NCI-H2107 treated with DMSO at 0.1 percent for 48 hours (cell line): ENCODE data around the gene ZBTB7C.

Experiments used
- DNase-seq: peaks from one replicate; lab custom pipeline; 2025; ENCODE audit not compliant: unreplicated experiment; lab: John Stamatoyannopoulos, UW

Gene ZBTB7C

DNA sequence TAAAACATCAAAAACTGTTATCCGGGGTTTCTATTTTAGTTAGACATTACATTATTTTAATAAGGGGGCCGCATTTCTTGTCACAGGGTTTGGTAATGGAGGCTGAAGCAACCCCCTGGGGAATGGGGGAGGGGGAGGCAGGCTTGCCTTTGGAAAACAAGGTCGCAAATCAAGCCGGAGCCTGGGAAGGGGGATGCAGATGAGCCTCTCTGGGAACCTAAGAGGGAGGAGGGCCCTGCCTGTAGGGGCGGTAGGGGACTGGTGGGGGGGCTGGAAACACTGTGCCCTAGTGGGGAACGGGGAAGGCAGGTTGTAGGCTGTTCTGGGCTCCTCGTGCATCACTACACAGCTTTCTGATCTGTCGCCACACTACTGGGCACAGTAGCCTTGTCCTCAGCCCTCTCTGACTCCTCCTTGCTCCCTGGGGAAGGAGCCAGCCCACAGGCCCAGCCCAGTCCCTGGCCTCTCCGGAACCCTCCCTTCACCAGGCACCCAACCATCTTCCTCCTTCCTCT, 308.5 kb downstream of the ZBTB7C start:
- DNase-seq, result no peak

DNA sequence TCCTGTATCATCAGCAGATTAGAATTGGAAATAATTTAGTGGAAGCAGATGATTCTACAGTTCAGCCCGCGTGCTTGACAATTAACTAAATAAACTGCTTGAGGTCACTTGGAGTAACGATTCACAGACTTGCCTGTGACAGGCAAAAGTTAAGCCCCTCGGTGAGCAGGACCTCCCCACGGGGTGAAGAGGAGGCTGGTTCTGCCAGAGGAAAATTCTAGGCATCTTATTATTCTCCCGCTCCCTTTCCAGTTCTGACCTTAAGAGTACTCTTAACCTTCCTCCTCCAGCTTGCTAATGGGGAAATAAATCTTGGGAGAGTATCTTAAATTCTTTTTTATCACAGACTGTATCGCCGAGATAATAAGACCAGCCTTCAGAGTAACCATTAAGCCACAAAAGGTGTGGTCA, 309.0 kb downstream of the ZBTB7C start:
- no peak for DNase-seq

DNA sequence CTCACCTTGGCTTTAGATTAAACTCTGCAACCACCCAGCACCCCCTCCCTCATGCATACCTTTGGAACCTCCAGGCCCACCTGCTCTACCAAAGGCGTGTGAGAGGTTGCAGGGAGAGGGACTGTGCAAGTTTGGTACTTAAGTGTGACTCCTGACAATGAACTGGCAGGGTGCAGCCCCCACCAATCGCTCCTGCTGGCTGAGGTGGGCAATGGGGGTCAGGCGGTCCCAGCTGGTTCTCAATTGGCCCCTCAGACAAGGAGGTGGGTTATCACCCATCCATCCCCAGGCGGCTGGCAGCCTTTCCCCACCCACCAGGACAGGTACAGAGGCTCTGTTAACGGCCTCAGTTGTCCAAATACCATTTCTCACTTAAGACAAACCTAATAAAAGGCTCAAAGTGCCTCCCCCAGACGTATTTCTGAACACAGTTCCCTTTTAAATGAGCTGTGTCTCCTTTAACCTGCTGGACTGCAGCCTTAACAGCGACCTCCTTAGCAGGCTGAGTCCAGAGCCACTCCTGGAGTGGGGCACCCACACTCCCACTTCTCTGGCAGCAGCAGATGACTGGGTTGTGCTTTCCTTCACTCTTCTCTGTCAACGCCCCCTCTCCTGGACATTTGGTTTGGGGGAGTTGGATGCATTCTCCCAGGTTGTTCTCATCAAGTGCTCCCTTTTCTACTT, 309.6 kb downstream of the ZBTB7C start:
- no peak for DNase-seq

DNA sequence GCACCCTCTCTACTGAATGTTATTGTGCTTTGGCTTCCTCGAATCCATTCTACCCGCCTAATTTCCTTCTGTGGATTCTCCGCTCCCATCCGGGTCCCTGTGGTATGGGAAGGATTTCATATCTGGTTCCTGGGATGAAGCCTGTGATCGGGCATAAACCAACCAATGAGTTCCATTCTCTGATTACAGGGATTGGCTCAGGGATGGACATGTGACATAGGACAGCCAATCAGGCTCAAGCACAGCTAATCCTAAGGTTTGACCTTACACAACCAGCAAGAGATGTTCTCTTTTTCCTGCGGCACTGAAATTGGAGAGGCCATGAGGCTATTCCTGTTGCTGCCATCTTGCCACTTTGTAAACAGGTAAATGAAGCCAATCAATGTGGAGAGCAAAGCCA, 310.6 kb downstream of the ZBTB7C start:
- no peak for DNase-seq

DNA sequence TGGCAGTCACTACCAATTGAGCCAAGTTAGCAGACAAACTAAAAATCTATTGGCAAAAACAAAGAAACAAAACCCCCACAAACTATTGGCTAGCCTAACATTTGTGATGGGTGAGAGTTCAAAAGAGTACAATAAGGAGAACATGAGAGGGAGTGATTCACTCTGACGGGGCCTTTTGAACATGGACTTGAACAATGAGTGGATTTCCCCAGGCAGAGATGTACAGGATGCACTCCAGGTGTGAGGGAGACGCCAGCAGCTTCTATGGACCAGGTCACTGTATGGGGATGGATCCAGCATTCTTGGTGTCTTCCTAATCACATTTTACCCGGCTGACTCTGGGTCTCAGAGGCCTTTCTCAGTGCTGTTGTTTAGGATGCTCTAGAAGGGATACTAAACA, 311.2 kb downstream of the ZBTB7C start:
- DNase-seq, result no peak

DNA sequence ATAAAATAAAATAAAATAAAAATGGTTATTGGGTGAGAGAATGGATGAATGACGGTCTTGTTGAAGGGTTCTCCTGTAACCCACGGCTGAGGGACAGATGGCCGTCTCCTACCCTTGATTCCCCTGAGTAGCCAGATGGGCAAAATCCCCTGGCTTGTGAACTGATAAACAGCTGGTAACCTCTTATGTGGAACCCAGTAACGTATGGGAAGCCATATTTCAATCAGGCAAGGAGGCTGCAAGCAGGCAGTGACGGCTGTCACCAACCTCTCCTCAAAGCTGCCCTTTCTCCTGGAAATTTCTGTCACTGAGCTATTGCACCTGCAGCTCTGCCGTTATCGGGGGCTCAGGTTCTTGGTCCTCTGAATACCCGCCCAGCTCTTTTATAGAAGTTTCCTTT, 313.5 kb downstream of the ZBTB7C start:
- no peak for DNase-seq

DNA sequence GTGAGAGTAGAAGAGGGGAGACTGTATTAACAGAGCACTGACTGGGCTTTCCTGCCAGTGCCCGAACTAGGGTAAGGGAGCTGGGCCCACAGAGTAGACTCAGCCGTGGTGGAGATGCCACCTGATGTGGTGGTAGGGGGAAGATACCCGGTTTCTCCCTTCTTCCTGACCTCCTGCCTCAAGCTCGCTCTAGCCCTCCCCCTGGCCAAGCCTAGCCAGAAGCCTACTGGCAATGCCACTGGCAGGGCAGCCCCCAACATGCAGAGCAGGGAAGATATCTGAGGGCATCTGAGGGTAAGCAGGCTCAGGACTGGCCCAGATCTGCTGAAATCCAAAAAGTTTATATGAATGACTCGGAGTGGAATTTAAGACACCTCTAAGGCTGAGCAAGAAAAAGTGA, 316.1 kb downstream of the ZBTB7C start:
- DNase-seq, result no peak

DNA sequence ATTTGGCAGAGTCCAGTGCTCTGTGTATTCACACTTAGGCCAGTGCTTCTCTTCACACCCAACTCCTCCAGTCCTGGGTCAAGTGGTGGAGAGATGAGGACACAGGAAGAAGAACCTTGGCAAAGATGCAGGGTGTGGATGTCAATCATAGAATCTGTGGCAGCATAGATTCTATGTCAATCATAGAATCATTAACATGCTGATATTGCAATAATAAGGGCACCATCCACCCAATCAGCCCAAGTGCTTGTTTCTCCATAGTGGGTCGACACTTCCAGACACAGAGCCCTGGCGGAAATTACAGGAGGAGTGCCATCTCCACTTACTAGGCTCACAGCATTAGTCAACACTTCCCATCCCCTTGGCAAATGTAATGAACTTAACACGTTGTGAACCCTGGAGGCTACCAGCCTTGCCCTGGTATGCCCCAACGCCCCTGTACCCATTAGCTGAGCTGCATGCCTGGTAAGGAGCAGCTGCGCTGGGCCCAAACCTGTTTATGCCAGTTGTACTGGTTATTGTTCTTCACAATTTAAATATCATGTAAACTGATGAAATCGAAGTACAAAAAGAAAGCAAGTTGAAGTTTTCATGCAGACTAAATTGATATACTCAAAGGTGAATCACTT, 317.2 kb downstream of the ZBTB7C start:
- DNase-seq, result no peak

DNA sequence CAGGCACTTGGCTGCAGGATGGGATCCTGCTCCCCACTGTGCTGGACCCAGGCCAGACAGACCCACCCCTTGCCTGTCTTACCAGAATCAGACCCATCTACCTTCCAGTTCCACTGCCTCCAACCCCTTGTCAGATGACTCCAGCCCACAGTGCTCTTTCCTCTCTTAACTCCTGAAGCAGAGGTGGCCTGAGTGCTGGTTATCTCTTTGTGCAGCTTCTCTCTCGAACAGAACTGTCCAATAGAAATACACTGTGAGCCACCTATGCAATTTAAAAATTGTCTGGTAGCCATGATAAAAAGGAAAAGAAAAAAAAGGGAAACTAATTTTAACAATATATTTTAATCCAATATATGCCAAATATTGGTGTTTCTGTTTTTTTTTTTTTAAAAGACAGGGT, 318.5 kb downstream of the ZBTB7C start:
- no peak for DNase-seq

DNA sequence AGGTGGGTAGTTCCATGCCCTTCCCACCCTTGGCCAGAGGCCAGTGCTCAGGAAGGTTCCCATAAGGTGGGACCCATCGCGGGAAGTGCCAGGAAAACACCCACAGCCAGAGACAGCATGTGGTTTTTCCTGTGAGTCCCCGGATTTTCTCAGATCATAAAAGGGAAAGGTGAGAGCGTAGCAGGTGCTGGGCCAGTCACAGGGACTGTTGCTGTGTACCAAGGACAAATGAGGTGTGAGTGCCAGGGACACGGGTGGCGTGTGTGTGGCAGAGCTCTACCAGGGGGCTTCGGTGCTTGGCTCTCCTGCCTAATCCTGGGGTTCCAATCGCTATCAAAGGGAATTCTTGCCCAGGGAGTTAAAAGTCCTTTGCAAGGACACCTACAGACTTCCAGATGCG, 319.2 kb downstream of the ZBTB7C start:
- peak; percentile 47 for DNase-seq

DNA sequence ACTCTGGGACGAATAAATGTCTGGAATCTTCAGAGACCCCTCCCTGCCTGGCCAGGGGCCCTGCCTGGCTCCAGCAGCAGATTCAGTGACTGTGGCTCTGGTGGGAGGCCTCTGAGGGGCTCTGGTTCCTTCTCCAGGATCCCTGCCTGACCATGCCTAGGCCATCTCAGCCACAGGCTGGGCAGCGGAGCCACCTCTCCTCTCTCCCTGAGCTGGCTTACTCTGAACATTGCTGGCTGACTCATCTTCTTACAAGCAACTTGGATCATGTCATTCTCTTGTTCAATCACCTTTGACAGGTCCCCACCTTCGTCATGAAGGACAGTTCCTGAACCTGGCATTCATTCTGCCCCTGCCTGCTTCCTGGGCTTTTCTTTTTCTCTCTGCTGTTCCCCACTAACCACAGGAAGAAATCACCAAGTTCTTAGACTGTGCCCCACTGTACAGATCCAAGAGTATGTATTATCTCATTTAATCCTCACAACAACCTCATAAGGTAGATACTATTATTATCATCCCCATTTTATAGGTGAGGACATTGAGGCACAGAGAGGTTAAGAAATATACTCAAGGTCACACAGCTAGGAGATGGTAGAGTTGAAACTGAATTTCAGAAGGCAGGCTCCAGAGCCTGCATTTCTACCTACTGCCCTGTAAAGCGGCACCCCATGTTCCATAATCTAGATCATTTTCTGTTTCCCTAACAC, 323.2 kb downstream of the ZBTB7C start:
- DNase-seq, result no peak

DNA sequence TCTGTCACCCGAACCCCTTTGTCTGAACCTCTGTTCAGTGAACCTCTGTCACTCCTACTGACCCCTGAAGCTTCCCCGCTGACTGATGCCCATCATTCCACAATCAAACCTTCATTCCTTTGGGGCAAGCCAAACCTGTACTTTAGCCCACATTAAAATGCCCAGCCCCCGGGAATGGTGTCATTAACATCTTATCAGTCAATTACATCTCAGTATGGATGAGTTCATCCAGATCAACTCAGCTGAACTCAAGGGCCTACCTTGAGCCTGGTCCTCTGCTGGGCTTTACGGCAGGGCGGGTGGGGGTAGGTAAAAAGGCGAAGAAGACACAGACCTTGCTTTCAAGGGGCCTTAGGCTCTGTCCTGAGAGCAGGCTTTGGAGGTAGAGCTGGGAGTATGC, 324.3 kb downstream of the ZBTB7C start:
- no peak for DNase-seq

DNA sequence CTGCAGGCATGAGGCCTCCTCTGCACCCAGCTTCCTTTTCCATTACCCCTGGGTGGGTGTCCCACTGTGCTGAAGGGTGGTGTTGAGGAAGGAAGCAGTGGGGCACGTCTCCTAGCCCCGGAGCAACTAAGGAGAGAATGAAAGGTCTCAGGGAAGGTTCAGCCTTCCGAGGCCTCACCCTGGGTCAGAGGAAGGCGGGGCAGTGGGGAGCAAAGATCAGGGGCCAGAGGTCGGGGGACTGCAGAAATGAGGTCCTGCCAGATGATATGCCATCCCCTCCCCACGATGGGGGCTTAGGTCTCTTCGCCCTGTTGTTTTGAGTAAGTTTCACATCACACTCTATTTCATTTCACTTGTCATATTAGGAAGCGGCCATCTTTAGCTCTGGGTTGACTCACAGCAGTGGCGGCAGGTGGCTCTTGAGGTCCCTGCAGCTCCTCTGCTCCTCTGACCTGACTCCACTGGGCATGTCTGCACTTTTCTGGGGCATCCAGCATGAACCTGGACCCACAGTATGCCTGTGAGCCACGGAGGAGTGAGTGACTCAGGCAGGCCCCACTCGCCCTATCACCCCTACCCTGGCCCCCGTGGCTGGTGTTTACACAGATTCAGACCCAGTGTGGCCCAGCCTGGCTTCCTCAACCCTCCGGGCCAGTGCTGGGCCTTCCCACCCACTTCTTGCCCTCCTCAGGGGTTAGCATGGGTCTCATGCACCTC, 325.0 kb downstream of the ZBTB7C start:
- DNase-seq, result no peak

DNA sequence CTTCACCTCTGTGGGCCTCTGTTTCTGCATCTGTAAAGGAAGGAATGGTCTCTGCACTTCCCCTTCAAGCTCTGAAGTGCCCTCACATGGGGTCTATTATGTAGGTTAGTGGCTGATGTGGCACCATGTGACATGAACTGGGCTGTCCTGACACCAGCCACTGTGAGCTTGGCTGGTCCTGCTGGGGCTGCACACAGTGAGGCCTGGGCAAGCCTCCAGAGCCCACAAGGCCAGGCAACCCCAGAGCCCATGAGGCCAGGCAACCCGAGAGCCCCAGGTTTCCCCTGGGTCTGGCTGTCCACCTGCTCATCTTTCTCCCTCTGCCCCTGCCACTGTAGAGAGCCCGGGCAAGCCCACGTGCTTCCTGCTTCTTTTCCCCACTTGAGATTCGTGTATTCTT, 328.6 kb downstream of the ZBTB7C start:
- no peak for DNase-seq

DNA sequence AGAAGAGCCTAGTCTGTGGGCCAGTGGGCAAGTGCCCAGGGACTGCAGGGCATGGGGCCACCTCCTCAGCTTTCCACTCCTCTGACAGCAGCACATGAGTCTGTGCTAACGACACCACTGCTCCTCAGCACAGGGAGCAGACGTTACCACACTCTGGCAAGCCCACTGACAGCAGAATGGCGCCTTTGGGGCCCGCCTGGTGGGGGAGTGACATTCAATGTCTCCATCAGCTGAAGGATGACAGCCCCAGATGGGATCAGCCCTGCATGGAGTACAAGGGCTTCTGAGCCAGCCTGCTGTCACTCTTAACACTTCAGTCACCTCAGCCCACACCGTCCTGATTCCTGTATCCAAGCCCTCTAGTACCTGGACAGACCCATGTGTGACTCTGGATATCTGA, 329.3 kb downstream of the ZBTB7C start:
- no peak for DNase-seq

DNA sequence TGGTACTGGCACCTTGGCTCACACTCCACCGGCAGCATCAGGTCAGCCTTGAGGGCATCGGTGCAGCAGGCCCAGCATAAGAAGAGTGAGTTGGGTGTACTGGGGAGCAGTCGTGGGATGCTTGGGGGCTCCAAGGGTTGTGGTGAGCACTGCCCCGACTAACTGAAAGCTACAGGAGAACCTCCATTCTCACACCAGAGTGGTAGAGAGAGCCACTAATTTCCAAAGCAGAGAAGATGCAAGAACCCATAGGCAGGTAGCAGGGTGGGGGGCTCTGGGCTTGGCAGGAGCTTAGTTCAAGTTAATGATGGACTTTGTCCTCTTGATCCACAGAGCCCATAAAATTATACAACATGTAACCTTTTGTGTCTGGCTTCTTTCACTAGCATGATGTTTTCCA, 330.7 kb downstream of the ZBTB7C start:
- DNase-seq, result no peak

DNA sequence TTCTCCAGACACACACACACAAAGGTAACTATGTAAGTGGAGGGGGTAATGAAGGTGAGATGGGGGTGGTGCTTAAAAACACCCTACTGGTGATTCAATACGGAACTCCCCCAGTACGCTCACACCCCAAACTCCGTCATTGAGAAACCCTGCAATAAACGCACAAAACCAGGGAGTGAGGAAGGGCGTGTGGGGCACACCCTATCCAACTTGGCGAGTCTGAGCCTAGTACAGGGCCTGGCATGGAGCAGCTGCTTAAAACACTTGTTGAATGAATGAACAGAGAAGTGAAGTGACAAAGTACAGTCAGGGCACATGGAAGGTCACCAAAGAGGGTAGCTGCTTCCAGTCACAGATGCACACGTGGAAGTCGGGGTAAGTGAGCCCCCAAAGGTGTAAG, 331.9 kb downstream of the ZBTB7C start:
- DNase-seq, result no peak

DNA sequence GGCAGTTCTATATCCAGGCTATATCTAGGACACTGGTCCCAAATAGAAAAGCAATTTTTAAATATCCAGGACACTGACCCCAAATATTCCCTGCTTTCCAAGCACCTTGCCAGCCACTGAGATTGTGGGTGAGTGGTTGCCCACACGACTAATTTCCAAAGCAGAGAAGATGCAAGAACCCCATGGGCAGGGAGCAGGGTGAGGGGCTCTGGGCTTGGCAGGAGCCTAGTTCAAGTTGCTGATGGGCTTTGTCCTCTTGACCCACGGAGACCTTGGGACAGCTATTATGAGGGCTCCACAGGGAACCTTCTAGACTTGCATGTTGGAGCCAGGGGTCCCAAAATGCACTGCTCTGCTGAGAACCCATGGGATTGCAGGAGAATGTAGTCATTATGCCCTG, 332.7 kb downstream of the ZBTB7C start:
- DNase-seq, result no peak

DNA sequence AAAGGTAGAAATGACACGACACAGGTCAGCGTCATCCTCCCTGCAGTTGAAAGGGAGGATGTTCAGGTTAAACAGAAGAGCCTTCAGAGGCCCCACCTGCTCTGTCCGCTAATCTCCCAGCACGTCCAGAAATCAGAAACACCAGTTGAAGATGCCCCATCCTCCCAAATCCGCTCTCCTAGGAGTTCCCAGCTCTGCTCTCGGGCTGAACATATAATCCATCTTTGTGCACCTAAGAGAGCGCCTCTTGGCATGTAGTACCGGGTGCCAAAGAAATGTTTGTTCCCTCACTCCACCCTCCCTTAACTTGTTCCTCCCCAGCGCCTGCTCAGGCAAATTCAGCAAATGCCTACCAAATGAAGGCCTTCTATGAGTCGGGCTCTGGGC, 333.5 kb downstream of the ZBTB7C start:
- DNase-seq, result no peak

DNA sequence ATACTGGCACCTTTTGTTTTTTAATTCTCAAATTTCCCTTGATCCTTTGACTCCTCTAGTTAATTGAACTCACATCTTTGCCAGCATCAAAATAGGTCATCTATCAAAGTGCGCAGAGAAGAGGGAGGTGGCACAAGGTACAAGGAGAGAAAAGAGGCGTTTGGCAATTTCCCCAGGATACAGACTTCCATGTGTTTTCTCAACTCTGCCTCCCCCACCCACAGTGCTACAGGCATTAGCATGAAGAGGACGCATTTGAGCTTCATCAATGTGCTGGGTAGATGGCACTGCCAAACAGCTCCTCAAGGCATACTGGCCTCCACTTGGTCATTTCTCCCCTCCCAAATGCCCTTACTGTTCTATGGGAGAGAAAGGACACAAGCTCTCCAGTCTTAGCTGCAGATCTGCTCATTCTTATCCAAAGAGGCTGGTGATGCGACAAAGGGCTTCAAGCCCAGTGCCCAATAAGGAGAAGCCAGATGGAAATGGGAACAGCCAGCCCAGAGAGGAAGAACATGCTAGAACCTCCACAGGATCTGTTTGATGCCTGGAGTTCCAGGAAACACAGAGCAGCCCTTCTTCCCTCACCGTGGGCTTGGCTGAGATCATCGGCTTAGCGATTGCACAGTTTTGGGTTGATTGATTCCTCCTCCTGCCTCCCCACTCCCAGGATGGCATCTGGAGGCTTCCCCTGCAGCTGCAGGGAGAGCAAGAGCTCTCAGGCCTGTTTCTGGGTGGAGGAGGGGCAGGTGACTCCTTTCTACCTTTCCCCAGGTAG, 334.1 kb downstream of the ZBTB7C start:
- no peak for DNase-seq
